NCI-H2196 (cell line): ENCODE results near the gene PIP4K2B.

ENCODE experiments used
- DNase-seq: peaks from one replicate; lab custom pipeline; 2025; ENCODE audit not compliant: unreplicated experiment; lab: John Stamatoyannopoulos, UW

PIP4K2B gene

GRCh38 chr17:38779965-38780752 lies 19.2 kb downstream of the PIP4K2B start:
- no peak for DNase-seq

- DNase-seq, result no peak
Observed at GRCh38 chr17:38777641-38778250, 21.6 kb downstream of the PIP4K2B start.

- no peak for DNase-seq
Observed at GRCh38 chr17:38773258-38773657, 26.1 kb downstream of the PIP4K2B start.

- DNase-seq, result no peak
Observed at GRCh38 chr17:38768417-38768816, 30.9 kb downstream of the PIP4K2B start.

GRCh38 chr17:38766341-38766740 lies 33.0 kb downstream of the PIP4K2B start:
- no peak for DNase-seq

- no peak for DNase-seq
Observed at GRCh38 chr17:38762231-38762630, 37.1 kb downstream of the PIP4K2B start.

- peak; percentile 6 for DNase-seq
Observed at GRCh38 chr17:38761612-38762011, 37.7 kb downstream of the PIP4K2B start.

- DNase-seq, result no peak
Observed at GRCh38 chr17:38753071-38753506, 46.3 kb downstream of the PIP4K2B start.

- peak; percentile 89 for DNase-seq
Observed at GRCh38 chr17:38752308-38753070, 46.9 kb downstream of the PIP4K2B start, which contains the start of gene PSMB3. Gene PSMB3 (plus strand): TSS chr17:38752741. CDS start chr17:38752827, 86 bp downstream.

- peak; percentile 72 for DNase-seq
Observed at GRCh38 chr17:38751808-38752307, 47.5 kb downstream of the PIP4K2B start.

- DNase-seq, result no peak
Observed at GRCh38 chr17:38751144-38751807, 48.1 kb downstream of the PIP4K2B start.

- no peak for DNase-seq
Observed at GRCh38 chr17:38750312-38751121, 48.8 kb downstream of the PIP4K2B start.

- no peak for DNase-seq
Observed at GRCh38 chr17:38750044-38750311, 49.4 kb downstream of the PIP4K2B start.

- DNase-seq, result peak; percentile 54
Observed at GRCh38 chr17:38749223-38750043, 49.9 kb downstream of the PIP4K2B start.

- DNase-seq, result no peak
Observed at GRCh38 chr17:38748892-38749222, 50.5 kb downstream of the PIP4K2B start.

GRCh38 chr17:38748149-38748891 lies 51.0 kb downstream of the PIP4K2B start, which contains the start of gene PCGF2:
Gene PCGF2 (minus strand): TSS chr17:38748336. CDS start chr17:38740402, 7,934 bp downstream.
- peak; percentile 50 for DNase-seq

- DNase-seq, result no peak
Observed at GRCh38 chr17:38747463-38748148, 51.8 kb downstream of the PIP4K2B start.

- DNase-seq, result no peak
Observed at GRCh38 chr17:38746849-38747462, 52.4 kb downstream of the PIP4K2B start.
